GM21737 (cell line): ENCODE results near the gene CDH2.

ENCODE experiments used
- ATAC-seq: cut with Tn5 transposase; IDR thresholded peaks from one replicate; pipeline ENCODE4 v1.9.1; 2021; ENCODE audit warnings: mild to moderate bottlenecking, moderate library complexity; ENCODE audit not compliant: unreplicated experiment

CDH2 gene

DNA sequence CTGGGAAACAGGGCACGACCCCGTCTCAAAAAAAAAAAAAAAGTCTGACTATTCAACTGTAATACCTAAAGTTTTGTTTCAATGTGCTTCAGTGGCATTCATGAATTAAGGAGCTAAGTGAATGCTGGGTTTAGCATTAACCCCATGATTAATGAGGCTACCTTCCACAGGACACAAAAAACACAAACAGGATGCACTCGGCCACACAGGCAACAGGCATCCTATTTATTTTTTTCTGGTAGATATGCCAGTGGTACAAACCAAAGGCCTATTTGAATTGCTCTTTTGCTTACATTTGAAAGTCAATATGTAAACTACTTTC is 48.3 kb downstream of the CDH2 start:
- no peak for ATAC-seq

- no peak for ATAC-seq
These were observed 48.9 kb downstream of the CDH2 start for GRCh38 chr18:28127763-28128658.

GRCh38 chr18:28127228-28127627 is 49.7 kb downstream of the CDH2 start:
- no peak for ATAC-seq

- ATAC-seq, result no peak
These were observed 50.2 kb downstream of the CDH2 start for GRCh38 chr18:28126768-28127167.

GRCh38 chr18:28125051-28125450 is 51.9 kb downstream of the CDH2 start:
- ATAC-seq, result no peak

- no peak for ATAC-seq
These were observed 52.5 kb downstream of the CDH2 start for GRCh38 chr18:28124131-28125029.

- no peak for ATAC-seq
These were observed 53.4 kb downstream of the CDH2 start for GRCh38 chr18:28123401-28124030.

DNA sequence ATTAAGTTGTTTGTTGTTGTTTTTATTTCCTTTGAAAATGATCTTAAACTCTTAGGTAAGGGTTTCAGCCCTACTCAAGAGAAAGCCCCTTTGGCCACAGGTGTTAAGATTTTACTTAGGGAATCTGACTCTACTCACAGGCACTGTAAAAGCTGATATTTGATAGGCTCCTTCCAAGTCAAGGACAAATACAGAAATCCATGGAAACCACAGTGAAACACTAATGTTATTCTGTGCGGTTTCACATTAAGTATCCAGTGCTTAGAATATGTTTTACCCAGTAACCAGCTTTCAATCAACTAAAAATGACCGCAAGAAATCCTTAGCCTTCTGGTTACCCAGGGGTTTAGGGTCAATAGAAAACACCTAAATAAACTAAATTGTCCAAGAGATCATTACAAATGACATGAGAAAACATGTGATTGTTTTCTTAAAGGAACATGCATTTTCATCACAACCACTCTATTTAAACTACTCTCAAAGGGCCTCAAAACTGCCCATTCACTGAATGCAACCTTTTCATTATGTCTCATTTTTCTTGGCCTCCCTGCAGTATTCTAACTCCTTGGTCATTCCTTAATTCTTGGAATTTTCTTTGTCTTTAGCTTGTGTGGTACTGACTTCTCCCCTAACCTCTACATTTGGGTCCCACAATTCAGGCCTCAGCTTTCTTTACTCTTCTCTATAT is 56.0 kb downstream of the CDH2 start:
- ATAC-seq, result no peak

- no peak for ATAC-seq
These were observed 60.5 kb downstream of the CDH2 start for GRCh38 chr18:28116461-28116860.

GRCh38 chr18:28115149-28115550 is 61.8 kb downstream of the CDH2 start:
- ATAC-seq, result no peak

GRCh38 chr18:28114472-28114871 is 62.5 kb downstream of the CDH2 start:
- ATAC-seq, result no peak

DNA sequence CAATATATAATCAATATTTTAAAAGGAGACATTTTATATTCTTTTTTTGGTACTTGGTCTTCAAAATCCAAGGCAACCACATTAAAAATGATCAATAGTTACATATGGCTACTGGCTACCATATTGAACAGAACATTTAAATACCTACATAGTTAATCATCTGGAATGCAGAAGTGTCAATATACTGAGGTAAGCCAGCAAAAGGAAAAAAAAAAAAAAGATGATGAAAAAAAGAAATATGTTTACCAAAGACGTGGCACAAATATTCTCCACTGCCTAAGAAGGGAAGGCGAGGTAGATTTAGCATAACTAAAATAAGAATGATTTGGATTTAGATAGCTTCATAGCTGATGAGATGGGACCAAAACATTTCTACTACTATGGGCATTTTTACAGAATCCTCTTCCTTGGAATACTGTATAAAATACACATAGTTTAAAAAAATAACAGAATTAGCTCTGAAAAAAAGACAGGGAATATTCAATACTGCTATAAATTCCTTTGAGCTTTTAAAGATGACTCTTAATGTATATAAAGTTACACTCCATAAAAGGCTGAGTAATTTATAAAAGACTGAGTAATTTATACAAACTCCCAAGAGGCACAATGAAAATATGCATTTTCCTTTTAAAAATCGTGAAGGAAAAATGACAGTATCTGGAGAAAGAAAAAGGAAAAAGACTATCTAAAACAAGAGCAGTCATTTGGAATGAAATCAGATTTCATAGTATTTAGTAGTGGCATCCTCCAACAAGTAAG is 63.5 kb downstream of the CDH2 start:
- ATAC-seq, result no peak

DNA sequence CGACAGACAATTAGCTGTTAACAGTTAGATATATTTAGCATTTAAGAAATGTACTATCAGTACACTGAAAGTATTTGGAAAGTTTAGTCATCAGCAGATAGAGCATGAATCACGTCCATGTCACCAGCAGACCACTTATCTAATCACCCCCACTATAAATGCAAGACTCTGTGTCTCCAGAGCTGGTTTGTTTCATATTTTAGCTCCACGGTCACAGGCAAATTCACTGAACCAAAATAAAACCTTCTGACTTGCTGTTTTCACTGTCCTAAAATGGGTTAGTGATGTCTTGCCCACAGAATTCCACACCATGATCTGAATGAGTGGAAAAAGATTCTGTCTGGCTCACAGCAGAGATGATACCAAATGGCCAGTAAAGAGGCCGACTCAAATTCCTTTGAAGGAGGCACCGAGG is 64.9 kb downstream of the CDH2 start:
- no peak for ATAC-seq

- no peak for ATAC-seq
These were observed 66.0 kb downstream of the CDH2 start for GRCh38 chr18:28110924-28111323.

DNA sequence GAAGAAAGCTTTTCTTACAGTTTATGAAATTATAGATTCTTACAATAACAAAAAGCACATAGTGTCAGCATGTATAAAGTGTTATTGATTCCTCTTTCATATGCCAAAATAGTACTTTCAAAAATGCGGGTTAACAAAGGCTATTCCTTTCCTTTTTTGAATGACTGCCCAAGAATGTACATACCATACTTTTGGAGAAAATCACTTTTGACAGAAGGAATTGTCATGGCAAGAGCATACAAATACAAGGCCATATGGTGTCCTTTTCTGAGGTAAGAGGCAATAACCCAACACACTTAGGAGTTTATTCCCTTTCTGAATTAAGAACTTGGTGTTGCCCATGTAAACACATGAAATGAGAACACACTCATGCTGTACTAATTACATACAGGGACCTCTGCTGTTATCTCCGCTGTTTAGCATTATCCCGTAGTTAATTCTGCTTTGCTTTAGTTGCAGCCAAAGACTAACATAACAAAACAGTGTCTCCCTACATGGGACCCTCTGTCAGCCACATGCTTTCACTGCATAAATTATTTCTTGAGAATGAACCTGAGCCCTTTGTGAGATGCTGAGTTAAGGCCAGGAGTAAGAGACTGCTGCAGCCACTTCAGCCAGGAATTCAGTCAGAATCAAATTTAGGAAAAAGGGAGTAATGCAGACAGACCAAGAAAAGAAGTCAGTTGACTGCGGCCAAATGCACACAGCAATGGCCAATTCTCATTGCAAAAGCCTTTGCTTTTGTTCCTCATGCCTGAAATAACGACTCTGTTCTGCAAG is 67.0 kb downstream of the CDH2 start:
- no peak for ATAC-seq

DNA sequence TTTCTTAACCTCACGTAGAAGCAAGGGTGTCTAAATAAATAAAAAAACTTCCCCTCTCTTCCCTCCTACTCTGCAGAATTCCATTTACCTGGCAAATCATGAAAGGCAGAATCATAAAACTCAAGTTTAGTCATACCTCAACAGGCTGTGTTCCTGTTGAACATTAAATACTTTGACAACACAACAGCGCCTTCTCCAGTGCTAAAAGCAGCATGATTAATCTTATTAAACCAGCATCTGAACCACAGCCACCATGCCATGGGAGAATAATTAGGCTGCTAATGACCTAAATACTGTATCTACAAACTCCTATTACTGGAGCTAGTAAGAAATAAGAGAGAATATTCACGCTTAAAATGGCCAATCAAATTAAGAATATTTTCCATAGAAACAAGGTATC is 68.1 kb downstream of the CDH2 start:
- no peak for ATAC-seq

DNA sequence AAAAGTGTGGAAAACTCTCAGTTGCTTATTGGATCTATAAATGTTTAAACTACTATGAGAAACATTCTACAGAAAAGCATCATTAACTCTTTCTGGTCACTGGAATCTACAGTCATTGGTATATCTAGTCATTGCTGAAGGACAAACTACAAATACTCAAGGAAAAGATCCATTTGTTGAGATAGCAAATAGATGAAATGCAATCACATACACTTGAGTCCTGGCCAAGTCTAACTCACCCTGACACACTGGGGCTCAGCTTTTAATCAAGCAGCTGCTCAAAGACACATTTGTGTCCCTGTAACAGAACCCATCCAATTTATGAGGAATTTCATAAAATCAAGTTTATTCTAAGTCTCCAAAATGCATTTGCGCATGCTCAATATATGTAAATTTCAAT is 68.7 kb downstream of the CDH2 start:
- no peak for ATAC-seq

GRCh38 chr18:28099237-28099636 is 77.7 kb downstream of the CDH2 start:
- no peak for ATAC-seq

- ATAC-seq, result no peak
These were observed 81.3 kb downstream of the CDH2 start for GRCh38 chr18:28095631-28096030.
